ENCODE measurements around the gene SAFB.
"Not testable (repeated sequence)": the region's sequence is repeated elsewhere in the genome, so short reads cannot be mapped to it uniquely, and the experiment has no call there.

The SAFB gene

DNA sequence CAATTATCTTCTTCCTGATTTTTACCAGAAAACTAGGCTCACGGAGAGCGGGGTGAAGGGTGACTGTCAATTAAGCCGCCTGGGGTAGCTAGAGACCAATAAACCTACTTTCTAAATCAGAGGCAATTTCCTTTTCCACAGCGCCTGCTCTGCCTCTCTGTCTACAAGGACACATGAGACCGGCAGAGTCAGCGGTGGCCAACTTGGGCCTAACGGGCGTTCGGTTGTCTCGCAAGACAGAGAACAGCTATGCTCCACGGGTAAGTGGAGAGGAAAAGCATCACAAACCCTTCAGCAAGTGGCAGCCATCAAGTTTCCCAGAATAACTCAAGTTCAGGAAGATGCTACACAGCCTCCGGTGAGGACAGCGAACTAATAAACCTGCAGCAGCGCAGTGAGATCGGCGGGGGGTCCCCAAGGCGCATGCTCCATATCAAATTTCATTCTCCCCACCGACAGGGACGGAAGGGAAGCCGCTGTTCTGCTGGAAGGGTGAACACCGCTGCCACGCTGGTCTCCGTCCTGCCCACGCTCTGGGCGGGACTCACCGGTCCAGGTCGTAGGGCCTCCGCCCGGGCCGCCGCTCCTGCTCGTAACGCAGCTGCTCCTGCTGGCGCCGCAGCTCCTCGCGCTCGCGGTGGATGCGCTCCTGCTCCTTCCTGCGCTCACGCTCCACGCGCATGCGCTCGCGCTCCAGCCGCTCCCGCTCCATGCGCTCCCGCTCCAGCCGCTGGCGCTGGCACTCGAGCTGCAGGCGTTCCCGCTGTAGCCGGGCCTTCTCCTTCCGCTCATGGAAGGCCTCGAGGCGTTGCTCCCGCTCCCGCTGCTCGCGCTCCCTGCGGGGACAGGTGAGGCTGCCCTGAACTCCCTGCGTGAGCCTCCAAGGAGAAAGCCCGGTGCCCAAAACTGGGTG, 29.3 kb upstream of the SAFB start:
- peak in 3 of 10 donors; percentile 68 to 82 (median 75) for DNase-seq
- intact Hi-C loops (cut with DNase I) = no loop called here

- DNase-seq = peak in 1 of 10 donors; percentile 52
- intact Hi-C loops (cut with DNase I) = no loop called here
Observed at GRCh38 chr19:5594521-5594950, 28.3 kb upstream of the SAFB start.

GRCh38 chr19:5595129-5595528, 27.8 kb upstream of the SAFB start:
- intact Hi-C loops (cut with DNase I) = no loop called here
- peak in 1 of 10 donors; percentile 66 for DNase-seq

DNA sequence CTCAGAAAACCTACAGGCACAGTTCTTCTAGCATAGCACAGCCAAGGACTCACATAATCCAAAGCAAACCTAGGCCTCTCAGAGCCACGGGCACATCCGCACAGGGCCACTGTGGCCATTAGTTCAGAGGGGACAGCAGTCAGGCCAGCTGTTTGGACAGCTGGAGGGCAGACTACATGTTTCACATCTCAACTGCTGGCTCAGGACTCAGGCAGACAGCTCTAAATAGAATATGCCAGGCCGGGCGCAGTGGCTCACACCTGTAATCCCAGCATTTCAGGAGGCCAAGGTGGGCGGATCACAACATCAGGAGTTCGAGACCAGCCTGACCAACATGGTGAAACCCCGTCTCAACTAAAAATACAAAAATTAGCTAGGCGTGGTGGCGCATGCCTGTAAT, 27.1 kb upstream of the SAFB start:
- DNase-seq = peak in 1 of 10 donors; percentile 62

DNA sequence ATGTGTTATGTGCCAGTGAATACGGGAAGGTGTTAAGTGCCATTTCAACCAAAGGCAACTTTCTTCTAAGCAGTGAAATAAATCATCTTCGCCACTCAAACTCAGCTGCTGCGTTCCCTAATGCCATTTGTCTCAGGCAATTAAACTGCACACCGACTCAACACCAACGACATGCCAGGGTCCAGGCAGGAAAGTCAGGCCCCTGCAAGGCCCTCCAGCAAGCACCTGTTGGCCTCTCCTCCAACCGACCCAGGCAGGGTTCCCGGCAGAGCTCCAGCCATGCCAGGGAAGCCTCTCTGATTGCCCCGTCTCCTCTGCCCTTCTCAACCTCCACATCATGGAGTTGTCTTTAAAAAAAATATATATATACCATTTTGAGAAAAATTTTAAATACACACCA, 22.1 kb upstream of the SAFB start:
- intact Hi-C loops (cut with DNase I) = no loop called here

More for the DNA sequence above, 27.1 kb upstream of the SAFB start:
- intact Hi-C loops (cut with DNase I) = no loop called here

GRCh38 chr19:5603626-5604025, 19.3 kb upstream of the SAFB start:
- intact Hi-C loops (cut with DNase I) = no loop called here
- DNase-seq = no peak

More for the DNA sequence above, 22.1 kb upstream of the SAFB start:
- peak in 1 of 10 donors; percentile 39 for DNase-seq

GRCh38 chr19:5605362-5605761, 17.5 kb upstream of the SAFB start:
- peak in 1 of 10 donors; percentile 8 for DNase-seq
- intact Hi-C loops (cut with DNase I) = no loop called here

DNA sequence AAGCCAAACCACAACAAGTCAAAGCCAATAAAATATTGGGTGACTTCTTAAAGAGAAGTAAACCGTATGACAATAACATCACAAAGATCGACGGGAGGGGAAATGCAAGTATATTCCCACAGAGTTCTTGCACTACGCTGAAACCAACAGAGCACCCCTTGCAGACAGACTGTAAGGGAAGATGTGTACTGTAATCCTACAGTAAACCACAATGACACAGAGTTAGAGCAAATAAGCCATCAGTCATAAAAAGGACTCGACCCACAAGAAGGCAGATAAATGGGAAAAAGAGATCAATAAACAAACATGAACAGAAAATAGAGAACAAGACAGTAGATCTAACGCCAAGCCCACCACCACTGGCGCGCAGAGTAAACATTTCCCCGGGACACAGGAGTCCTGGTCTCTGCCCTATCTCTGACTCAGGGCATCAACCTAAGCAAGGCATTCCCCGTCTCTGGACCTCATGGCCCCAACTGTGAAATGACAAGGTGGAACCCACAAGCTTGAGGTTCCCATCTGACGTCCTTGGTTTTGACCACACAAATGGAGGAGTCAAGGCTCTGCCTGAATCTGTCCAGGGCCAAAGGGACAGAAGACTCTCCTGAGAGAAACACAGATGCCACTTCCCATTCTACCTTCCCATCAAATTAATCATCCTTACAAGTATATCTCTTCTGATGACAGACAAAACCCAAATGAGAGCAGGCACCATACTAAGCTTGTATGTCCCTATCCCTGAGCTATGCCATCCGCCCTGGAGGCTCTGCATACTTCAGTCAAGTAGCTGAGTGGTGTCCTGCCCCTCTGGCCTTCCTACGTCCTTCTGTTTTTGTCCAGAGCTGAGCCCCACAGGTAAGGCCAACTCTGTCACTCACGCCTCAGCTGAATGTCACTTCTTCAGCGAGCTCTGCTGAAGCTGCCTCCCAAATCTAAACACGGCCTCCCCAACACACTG, 15.3 kb upstream of the SAFB start:
- peak in 1 of 10 donors; percentile 11 for DNase-seq
- intact Hi-C loops (cut with DNase I) = no loop called here

DNA sequence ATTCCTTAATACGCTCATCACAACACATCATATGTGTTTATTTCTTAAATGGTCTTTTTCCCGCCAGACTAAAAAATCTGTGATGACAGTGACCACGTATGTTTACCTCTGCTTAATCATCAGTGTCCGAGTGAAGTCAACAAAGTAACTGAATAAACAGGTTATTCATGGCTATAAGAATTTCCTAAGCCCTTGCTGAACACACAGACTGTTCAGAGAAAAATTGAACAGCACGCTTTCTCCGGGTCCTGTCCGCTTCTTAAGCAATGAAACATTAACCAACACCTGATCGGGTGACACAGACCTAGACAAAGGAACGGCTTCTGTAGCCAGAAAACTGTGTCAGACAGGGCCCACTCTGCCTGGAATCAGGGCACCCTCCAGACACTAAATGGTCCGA, 14.6 kb upstream of the SAFB start:
- intact Hi-C loops (cut with DNase I) = no loop called here

DNA sequence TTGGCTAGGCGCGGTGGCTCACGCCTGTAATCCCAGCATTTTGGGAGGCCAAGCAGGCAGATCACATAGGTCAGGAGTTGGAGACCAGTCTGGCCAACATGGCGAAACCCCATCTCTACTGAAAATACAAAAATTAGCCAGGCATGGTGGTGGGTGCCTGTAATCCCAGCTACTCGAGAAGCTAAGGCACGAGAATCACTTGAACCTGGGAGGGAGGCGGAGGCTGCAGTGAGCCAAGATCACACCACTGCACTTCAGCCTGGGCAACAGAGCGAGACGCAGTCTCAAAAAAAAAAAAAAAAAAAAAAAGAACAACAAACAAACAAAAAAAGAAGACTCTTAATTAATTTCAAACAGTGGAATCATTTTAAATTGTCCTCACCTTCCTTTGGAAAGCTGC, 14.1 kb upstream of the SAFB start:
- intact Hi-C loops (cut with DNase I); DNase-seq: not testable (repeated sequence)

More for the DNA sequence above, 14.6 kb upstream of the SAFB start:
- no peak for DNase-seq

DNA sequence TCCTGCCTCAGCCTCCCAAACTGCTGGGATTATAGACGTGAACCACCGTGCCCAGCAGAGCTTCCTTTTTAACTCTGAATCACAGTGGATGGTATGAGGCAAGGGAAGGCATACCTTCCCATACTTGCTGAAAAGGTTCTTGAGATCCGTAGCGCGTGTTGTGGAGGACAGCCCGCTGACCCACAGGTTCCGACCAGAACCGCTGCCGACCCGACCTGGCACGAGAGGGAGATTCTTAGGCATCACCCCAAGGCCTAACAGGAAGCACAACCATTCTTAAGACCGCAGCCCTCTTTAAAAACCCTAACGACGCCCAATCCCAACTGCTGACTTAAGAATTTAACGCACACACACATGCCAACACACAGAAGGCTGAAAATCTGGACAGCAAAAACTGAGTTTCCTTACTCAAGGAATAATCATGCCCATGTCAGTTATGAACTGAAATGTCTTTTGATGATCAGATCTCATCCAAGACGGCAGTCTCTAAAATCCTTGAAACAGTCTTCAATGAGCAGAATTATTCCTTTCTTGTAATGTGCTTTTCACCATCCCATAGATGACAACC, 12.9 kb upstream of the SAFB start:
- intact Hi-C loops (cut with DNase I) = no loop called here
- DNase-seq = peak in 1 of 10 donors; percentile 31

- peak in 1 of 10 donors; percentile 15 for DNase-seq
- intact Hi-C loops (cut with DNase I) = no loop called here
Observed at GRCh38 chr19:5612891-5613865, 9.7 kb upstream of the SAFB start.

- DNase-seq = peak in 1 of 10 donors; percentile 75
- intact Hi-C loops (cut with DNase I) = no loop called here
Observed at GRCh38 chr19:5615756-5616327, 7.0 kb upstream of the SAFB start.

DNA sequence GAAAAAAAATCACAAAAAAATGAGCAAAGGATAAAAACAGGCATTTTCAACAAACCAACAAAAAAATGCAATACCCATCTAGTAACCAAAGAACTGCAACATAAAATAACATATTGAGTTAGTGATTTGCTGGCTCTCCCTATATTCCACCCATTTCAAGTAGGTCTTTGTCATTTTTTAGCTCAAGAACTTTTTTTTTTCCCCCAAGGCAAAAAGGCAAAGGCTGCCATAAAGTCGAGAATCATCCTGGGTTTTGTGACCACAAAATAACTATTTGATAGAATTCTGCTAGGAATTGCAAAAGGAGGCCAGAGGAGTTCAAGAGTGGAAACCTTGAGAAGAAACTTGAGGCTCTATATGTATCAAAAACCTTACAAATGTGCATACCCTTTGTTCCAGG, 5.8 kb upstream of the SAFB start:
- DNase-seq = no peak
- intact Hi-C loops (cut with DNase I) = no loop called here

DNA sequence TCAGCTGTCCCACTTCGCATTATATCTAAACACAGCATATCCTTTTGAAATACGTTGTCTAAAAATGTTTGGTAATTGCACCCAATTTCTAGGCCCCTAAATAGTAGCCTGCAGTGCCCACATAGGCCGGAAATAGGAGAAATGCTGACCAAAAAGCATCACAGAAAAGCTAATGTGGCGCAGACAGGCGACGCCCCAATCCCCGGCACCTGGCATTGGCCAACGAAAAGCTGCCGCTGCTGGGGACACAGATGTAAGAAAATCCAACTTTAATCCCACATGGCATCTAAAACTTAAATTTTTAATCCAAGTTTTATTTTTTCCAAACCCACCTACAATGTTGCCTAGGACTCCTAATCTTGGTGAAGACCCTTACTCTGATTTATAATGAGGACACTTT, 4.3 kb upstream of the SAFB start:
- DNase-seq = peak in 1 of 10 donors; percentile 82
- intact Hi-C loops (cut with DNase I) = no loop called here

DNA sequence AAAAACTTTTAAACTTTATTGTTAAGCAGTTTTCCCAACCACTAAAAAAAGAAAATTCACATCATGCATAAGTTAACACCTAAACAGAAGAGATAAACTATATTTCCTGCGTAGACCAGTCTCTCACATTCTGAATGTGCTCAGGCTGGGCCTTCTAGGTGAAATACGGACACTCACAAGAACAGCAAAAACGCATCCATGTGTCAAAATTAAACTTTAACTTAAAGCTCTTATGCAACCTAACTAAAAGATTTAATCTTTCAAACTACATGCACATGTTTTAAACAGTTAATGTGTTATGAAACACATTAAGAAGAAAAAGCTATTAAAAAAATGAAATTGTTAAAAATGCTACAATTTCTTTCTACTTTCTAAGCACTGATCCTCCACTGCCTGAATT, 2.9 kb upstream of the SAFB start:
- DNase-seq = no peak
- intact Hi-C loops (cut with DNase I) = no loop called here

- intact Hi-C loops (cut with DNase I) = no loop called here
- peak in 6 of 10 donors; percentile 21 to 85 (median 38) for DNase-seq
Observed at GRCh38 chr19:5621311-5621944, 1.5 kb upstream of the SAFB start.

DNA sequence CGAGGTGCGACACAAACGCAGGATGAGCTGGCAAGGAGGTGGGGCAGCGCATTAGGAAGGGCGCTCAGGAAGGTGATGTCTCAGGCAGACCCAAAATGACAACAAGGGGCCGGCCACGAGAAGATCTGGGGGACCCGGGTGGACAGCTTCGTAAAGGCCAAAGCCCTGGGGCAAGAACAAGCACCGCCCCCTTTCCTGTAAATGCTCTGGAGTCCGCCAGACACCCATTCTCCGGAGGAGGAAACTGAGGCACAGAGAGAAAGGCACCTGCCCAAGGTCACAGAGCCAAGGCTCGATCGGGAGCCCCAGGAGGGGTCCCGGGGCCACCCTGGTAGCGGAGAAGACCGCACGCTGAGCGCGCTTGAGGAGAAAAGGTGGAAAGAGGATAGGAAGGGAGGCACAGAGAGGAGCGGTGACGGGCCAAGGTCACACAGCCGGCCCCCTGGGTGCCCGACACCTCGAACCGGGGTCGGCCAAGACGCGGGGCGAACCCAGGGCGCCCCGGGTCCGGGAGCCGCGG, 878 bp upstream of the SAFB start:
- DNase-seq = peak in 3 of 10 donors; percentile 7 to 84 (median 11)
- intact Hi-C loops (cut with DNase I) = loop anchor here (2.0 kb wide), 1 partner anchor 59 kb away; the partner anchor contains the start of genes HSD11B1L and MICOS13
